NCI-H69 (cell line): ENCODE results near the gene JAG2.

Source experiments
- DNase-seq: peaks from one replicate; lab custom pipeline; 2025; lab: John Stamatoyannopoulos, UW

The JAG2 gene

GRCh38 chr14:105139831-105140239, 28.7 kb downstream of the JAG2 start:
- DNase-seq: no peak

- DNase-seq: no peak
Observed at GRCh38 chr14:105139212-105139825, 29.3 kb downstream of the JAG2 start.

GRCh38 chr14:105138551-105139111, 29.9 kb downstream of the JAG2 start:
- no peak for DNase-seq

GRCh38 chr14:105138021-105138541, 30.5 kb downstream of the JAG2 start:
- DNase-seq: no peak

- DNase-seq: no peak
Observed at GRCh38 chr14:105137481-105138020, 31.0 kb downstream of the JAG2 start.

GRCh38 chr14:105136401-105137322, 31.9 kb downstream of the JAG2 start:
- no peak for DNase-seq

- DNase-seq: no peak
Observed at GRCh38 chr14:105135700-105136395, 32.7 kb downstream of the JAG2 start.

GRCh38 chr14:105132921-105133654, 35.5 kb downstream of the JAG2 start:
- DNase-seq: no peak

- DNase-seq: no peak
Observed at GRCh38 chr14:105131241-105131640, 37.3 kb downstream of the JAG2 start.

GRCh38 chr14:105128059-105128458, 40.5 kb downstream of the JAG2 start:
- DNase-seq: no peak

- DNase-seq: peak; percentile 37
Observed at GRCh38 chr14:105126981-105127329, 41.6 kb downstream of the JAG2 start.

GRCh38 chr14:105126126-105126980, 42.2 kb downstream of the JAG2 start:
- no peak for DNase-seq

GRCh38 chr14:105124823-105125222, 43.8 kb downstream of the JAG2 start:
- no peak for DNase-seq

- DNase-seq: no peak
Observed at GRCh38 chr14:105123981-105124765, 44.4 kb downstream of the JAG2 start.

GRCh38 chr14:105123064-105123665, 45.4 kb downstream of the JAG2 start:
- no peak for DNase-seq

GRCh38 chr14:105120056-105120455, 48.5 kb downstream of the JAG2 start:
- no peak for DNase-seq

GRCh38 chr14:105119408-105120025, 49.1 kb downstream of the JAG2 start:
- no peak for DNase-seq

GRCh38 chr14:105118646-105119407, 49.7 kb downstream of the JAG2 start:
- no peak for DNase-seq
